Measurements from ENCODE around the gene GSK3B. TPM values are rescaled to one million over a fixed set of nuclear protein-coding genes. Genes with fewer than 3 reads are reported as not detected.

GSK3B gene
- polyA plus RNA-seq, 1 experiment: 43.4 TPM

GRCh38 chr3:119981386-119981785 lies 112.9 kb downstream of the GSK3B start:
- CTCF ChIA-PET: interaction anchor here (0.6 kb wide), 1 partner anchor 110 kb away, joined by 4 read pairs; no protein-coding TSS in a partner anchor
- DNase-seq (ENCODE audit: low read depth, low spot score): no peak
- Histone ChIP-seq H3K4me3 (ENCODE audit: low read depth, low read length) (no peak overlapping the region), H3K27me3 (ENCODE audit: control insufficient read depth, insufficient read depth, low read length) (no peaks in the 10 kb centered on the region), H3K27ac (ENCODE audit: low read depth, low read length) (no peak overlapping the region), H3K9me3 (ENCODE audit: control insufficient read depth, insufficient read depth, low read length) (no peaks in the 10 kb centered on the region)
- TF ChIP-seq, protein P1, sequence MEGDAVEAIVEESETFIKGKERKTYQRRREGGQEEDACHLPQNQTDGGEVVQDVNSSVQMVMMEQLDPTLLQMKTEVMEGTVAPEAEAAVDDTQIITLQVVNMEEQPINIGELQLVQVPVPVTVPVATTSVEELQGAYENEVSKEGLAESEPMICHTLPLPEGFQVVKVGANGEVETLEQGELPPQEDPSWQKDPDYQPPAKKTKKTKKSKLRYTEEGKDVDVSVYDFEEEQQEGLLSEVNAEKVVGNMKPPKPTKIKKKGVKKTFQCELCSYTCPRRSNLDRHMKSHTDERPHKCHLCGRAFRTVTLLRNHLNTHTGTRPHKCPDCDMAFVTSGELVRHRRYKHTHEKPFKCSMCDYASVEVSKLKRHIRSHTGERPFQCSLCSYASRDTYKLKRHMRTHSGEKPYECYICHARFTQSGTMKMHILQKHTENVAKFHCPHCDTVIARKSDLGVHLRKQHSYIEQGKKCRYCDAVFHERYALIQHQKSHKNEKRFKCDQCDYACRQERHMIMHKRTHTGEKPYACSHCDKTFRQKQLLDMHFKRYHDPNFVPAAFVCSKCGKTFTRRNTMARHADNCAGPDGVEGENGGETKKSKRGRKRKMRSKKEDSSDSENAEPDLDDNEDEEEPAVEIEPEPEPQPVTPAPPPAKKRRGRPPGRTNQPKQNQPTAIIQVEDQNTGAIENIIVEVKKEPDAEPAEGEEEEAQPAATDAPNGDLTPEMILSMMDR (IDR thresholded peaks at IDR 0.05; ENCODE audit: low read depth, low read length): no peak
- POLR2A ChIA-PET: no interaction called here

GRCh38 chr3:119978554-119979208 lies 115.6 kb downstream of the GSK3B start:
- Histone ChIP-seq H3K4me3 (ENCODE audit: low read depth, low read length) (no peak overlapping the region), H3K9me3 (ENCODE audit: control insufficient read depth, insufficient read depth, low read length) (no peaks in the 10 kb centered on the region), H3K27ac (ENCODE audit: low read depth, low read length) (no peak overlapping the region), H3K27me3 (ENCODE audit: control insufficient read depth, insufficient read depth, low read length) (no peaks in the 10 kb centered on the region)
- TF ChIP-seq, protein P1 (IDR thresholded peaks at IDR 0.05; ENCODE audit: low read depth, low read length): no peak
- DNase-seq (ENCODE audit: low read depth, low spot score): no peak
- POLR2A ChIA-PET: no interaction called here
- CTCF ChIA-PET: no interaction called here

- POLR2A ChIA-PET: no interaction called here
- no peak for DNase-seq (ENCODE audit: low read depth, low spot score)
- no peaks in the 10 kb centered on the region for H3K9me3 ChIP-seq (ENCODE audit: control insufficient read depth, insufficient read depth, low read length)
- H3K27ac ChIP-seq (ENCODE audit: low read depth, low read length): no peak overlapping the region
- H3K4me3 ChIP-seq (ENCODE audit: low read depth, low read length): no peak overlapping the region
- TF ChIP-seq, protein P1 (IDR thresholded peaks at IDR 0.05; ENCODE audit: low read depth, low read length): no peak
- H3K27me3 ChIP-seq (ENCODE audit: control insufficient read depth, insufficient read depth, low read length): no peaks in the 10 kb centered on the region
- CTCF ChIA-PET: no interaction called here
Observed at GRCh38 chr3:119977353-119977752, 116.9 kb downstream of the GSK3B start.

GRCh38 chr3:119976214-119976613 lies 118.0 kb downstream of the GSK3B start:
- Histone ChIP-seq H3K9me3 (ENCODE audit: control insufficient read depth, insufficient read depth, low read length) (no peaks in the 10 kb centered on the region), H3K4me3 (ENCODE audit: low read depth, low read length) (no peak overlapping the region), H3K27ac (ENCODE audit: low read depth, low read length) (no peak overlapping the region), H3K27me3 (ENCODE audit: control insufficient read depth, insufficient read depth, low read length) (no peaks in the 10 kb centered on the region)
- POLR2A ChIA-PET: no interaction called here
- TF ChIP-seq, protein P1 (IDR thresholded peaks at IDR 0.05; ENCODE audit: low read depth, low read length): no peak
- CTCF ChIA-PET: no interaction called here
- DNase-seq (ENCODE audit: low read depth, low spot score): no peak

DNA sequence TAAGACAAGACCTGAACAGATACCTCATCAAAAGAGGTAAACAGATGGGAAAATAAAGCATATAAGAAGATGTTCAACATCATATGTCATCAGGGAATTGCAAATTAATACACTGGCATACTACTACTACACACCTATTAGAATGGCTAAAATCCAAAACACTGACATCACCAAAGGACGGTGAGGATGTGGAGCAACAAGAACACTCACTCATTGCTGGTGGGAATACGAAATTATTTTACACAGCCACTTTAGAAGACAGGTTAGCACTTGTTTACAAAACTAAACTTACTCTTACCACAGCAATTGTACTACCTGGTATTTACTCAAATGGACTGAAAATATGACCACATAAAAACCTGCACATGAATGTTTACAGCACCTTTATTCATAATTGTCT lies 119.6 kb downstream of the GSK3B start:
- DNase-seq (ENCODE audit: low read depth, low spot score): no peak
- TF ChIP-seq, protein P1 (IDR thresholded peaks at IDR 0.05; ENCODE audit: low read depth, low read length): no peak
- H3K4me3 ChIP-seq (ENCODE audit: low read depth, low read length): no peak overlapping the region
- ChIA-PET CTCF (no interaction called here), POLR2A (no interaction called here)
- no peak overlapping the region for H3K27ac ChIP-seq (ENCODE audit: low read depth, low read length)
- H3K9me3 ChIP-seq (ENCODE audit: control insufficient read depth, insufficient read depth, low read length): no peaks in the 10 kb centered on the region
- H3K27me3 ChIP-seq (ENCODE audit: control insufficient read depth, insufficient read depth, low read length): no peaks in the 10 kb centered on the region

Measured in AG04450 (cell line).